Stimulated activated CD4-positive, alpha-beta T cell treated with anti-CD3 and anti-CD28 coated beads, TNF-alpha, amount 100 ng/mL, for 4 hours (primary cell): ENCODE results near the gene TRPC1.

Experiments
- DNase-seq, 3 experiments: peaks; one replicate each; pipeline ENCODE4 v3.0.0-alpha.2; 2020; ENCODE audit warnings: low read depth in 3 of 3

Gene TRPC1

GRCh38 chr3:142839831-142840230 is 116.0 kb downstream of the TRPC1 start:
- no peak for DNase-seq

GRCh38 chr3:142844339-142844977 is 120.6 kb downstream of the TRPC1 start:
- no peak for DNase-seq

GRCh38 chr3:142846779-142847577 is 123.1 kb downstream of the TRPC1 start:
- DNase-seq = no peak

GRCh38 chr3:142849148-142849547 is 125.3 kb downstream of the TRPC1 start:
- DNase-seq = no peak

GRCh38 chr3:142850395-142851023 is 126.7 kb downstream of the TRPC1 start:
- no peak for DNase-seq

- no peak for DNase-seq
Measured at GRCh38 chr3:142852009-142852408, 128.2 kb downstream of the TRPC1 start.

- DNase-seq = no peak
Measured at GRCh38 chr3:142853270-142854168, 129.7 kb downstream of the TRPC1 start.

- DNase-seq = no peak
Measured at GRCh38 chr3:142857056-142857455, 133.2 kb downstream of the TRPC1 start.
